Measurements from ENCODE around the gene LBP.
A peak's percentile ranks its signal among the peaks of the same experiment; 100 is the strongest.
"Not testable (repeated sequence)": the region's sequence is repeated elsewhere in the genome, so short reads cannot be mapped to it uniquely, and the experiment has no call there.

Gene LBP

GRCh38 chr20:38350879-38351775 is 4.8 kb downstream of the LBP start:
- DNase-seq (ENCODE audit: low spot score): peak; percentile 5

- no peak for DNase-seq (ENCODE audit: low spot score)
These were observed 7.0 kb downstream of the LBP start for GRCh38 chr20:38353316-38353715.

- no peak for DNase-seq (ENCODE audit: low spot score)
These were observed 7.9 kb downstream of the LBP start for GRCh38 chr20:38354227-38354626.

- DNase-seq (ENCODE audit: low spot score): peak; percentile 17
These were observed 9.1 kb downstream of the LBP start for GRCh38 chr20:38355161-38356012.

DNA sequence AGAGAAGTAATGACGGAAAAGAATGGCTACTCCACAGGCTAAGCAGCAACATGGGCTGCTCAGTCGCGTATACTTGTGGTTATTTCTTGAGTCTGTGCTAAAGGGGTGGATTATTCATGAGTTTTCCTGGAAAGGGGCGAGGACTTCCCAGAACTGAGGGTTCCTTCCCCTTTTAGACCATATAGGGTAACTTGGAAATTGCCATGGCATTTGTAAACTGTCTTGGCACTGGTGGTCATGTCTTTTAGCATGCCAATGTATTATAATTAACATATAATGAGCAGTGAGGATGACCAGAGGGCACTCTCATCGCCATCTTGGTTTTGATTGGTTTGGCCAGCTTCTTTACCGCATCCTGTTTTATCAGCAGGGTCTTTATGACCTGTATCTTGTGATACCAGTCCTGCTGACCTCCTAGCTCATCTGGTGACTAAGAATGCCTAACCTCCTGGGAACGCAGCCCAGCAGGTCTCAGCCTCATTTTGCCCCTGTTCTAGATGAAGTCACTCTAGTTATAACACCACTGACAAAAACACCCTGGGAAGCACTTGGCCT is 11.4 kb downstream of the LBP start:
- no peak for DNase-seq (ENCODE audit: low spot score)

DNA sequence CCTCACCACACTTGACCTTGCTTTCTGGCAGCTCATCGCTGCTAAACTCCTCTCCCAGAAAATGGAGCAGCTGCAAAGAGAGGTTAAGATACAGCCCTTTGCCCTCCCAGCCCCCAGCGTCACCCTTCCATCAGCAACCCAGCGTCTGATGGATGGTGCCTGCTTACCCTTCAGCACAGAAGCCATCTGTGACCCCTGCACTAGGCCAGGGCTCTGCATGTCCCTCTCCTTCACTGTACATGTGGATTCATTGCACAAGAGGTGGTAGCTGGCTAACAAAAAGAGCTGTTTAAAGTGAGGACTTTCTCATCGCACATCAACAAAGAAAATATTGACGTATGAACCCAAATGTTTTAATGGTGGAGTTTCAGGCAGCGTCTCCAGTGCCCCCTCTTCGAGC is 12.3 kb downstream of the LBP start:
- no peak for DNase-seq (ENCODE audit: low spot score)

- DNase-seq (ENCODE audit: low spot score): no peak
These were observed 16.9 kb downstream of the LBP start for GRCh38 chr20:38363004-38363747.

GRCh38 chr20:38369389-38369788 is 23.1 kb downstream of the LBP start:
- peak; percentile 16 for DNase-seq (ENCODE audit: low spot score)

DNA sequence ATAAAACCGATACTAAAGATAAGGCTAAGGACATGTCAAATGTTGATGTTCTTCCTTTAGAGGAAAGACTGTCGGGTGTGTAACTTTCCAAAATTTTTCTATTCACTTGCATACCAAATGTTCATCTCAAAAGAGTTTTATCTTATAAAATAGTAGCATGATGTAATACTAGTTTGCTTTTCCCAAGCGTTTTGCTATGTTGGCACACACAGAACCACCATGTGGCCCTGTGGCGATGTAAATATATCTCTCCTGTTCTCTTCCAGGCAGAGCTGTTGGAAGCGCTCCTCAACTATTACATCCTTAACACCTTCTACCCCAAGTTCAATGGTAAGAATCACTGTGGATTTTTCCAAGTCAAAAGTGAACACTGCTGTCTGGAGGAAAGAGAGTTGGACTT is 26.5 kb downstream of the LBP start:
- DNase-seq (ENCODE audit: low spot score): no peak

- no peak for DNase-seq (ENCODE audit: low spot score)
These were observed 27.1 kb downstream of the LBP start for GRCh38 chr20:38373231-38373867.

DNA sequence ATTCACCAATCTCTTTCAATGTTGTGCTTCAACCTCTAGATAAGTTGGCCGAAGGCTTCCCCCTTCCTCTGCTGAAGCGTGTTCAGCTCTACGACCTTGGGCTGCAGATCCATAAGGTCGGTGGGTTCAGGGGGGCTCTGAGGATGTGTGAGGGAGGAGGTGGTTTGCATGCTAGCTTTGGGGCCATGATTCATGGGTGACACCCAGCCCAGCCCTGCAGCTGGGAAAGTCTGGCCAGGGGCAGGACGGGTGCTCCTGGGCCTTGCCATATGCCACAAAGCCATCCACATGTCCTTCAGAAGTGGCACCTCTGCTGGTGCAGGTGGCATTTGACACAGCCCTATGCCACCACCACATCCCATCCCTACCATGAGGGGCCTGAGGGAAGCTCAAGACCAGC is 27.6 kb downstream of the LBP start:
- DNase-seq (ENCODE audit: low spot score): no peak

DNA sequence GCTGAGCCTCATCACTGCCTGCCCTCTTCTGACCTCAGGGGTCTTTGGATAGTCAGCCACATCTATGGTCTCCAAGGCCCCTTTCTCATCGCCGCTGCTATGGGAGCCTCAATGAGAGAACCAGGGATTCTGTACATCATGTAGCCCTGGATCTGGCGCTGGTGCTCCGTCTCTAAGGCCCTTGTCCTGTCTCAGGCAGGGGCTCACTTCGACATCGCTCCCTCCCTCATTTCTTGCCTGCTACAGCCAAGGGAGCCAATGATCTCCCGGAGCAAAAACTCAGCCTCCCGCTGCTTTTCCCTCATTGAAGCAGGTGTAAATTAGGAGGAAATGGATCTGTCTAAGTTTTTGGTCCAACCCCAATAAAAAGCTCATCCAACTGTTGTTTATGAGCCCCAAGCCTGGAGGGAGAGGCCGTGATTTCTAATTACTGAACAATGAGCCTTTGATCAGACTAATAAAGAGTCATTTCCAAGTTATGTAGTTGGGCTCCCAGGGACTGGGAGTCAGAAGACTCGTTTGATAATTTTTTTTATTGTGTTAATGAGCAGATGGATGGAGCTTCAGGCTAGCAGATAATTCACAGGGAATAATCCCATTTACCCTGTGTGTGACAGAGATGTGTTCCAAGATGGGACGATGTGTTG is 30.9 kb downstream of the LBP start:
- DNase-seq (ENCODE audit: low spot score): no peak

- DNase-seq (ENCODE audit: low spot score): not testable (repeated sequence)
These were observed 31.6 kb downstream of the LBP start for GRCh38 chr20:38377838-38378237.

GRCh38 chr20:38383147-38383546 is 36.9 kb downstream of the LBP start:
- DNase-seq (ENCODE audit: low spot score): no peak

DNA sequence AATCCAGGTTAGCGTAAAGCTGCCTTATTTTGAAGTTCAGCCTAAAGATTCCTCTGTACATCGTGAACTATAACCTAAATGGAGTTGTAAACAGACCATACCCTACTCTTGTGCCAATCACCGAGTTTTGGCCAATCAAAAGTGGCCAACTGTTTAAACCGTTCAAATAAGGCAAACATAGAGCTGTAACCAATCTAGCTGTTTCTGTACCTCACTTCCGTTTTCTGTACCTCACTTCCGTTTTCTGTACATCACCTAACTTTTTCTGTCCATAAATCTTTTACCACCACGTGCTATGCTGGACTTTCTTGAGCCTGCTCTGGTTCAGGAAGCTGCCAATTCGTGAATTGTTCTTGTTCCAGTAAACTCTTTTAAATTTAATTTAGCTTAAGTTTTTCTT is 39.7 kb downstream of the LBP start:
- no peak for DNase-seq (ENCODE audit: low spot score)

DNA sequence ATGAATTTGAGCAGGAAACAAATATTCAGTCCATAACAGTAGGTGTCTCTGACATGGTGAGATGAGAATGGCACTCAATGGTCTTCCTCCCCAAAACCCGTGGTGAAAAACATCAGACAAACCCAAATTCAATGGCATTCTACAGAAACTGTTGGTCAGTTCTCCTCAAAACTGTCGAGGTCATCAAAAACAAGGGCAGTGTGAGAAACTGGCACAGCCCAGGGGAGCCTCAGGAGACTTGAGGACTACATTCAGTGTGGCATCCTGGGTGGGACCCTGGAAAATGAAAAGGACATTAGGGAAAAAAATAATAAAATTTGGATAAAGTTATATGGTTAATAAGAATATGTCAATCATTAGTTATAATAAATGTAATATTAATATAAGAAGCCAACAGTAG is 40.6 kb downstream of the LBP start:
- no peak for DNase-seq (ENCODE audit: low spot score)

GRCh38 chr20:38387953-38388352 is 41.7 kb downstream of the LBP start:
- DNase-seq (ENCODE audit: low spot score): peak; percentile 44

GRCh38 chr20:38392356-38392755 is 46.1 kb downstream of the LBP start:
- DNase-seq (ENCODE audit: low spot score): no peak

DNA sequence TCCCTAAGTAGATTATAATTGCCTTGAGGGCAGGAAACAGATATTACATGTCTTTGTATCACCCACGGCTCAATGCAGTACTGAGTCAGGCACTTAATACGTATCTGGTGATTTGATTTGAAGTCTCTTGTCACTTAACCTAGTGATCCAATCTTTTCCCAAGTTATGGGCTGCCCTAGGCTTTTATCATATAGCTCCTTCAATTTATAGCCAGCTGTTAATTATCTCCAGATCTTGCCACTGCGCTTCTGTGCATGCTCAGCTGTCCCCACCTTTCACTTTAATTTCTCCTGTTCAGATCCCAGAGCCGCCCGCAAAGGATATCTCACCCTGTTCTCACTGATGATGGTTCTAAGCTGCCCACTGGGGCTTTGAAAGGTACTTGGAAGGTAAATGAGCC is 47.0 kb downstream of the LBP start:
- DNase-seq (ENCODE audit: low spot score): no peak

- DNase-seq (ENCODE audit: low spot score): no peak
These were observed 48.9 kb downstream of the LBP start for GRCh38 chr20:38395165-38395564.

Measured in cerebellar cortex (tissue), 1 donor.